Tibial nerve (tissue), 4 donors: Measurements from ENCODE around the gene FANCG. TPM values are rescaled to one million over a fixed set of nuclear protein-coding genes. Genes with fewer than 3 reads are reported as not detected.

ENCODE experiments used
- DNase-seq, 2 donors: peaks; one replicate each; pipeline ENCODE4 v3.0.0-alpha.2; 2019; ENCODE audit warnings: low spot score in 2 of 2
- H3K27ac ChIP-seq, 4 donors: fragments of 200-600 bp; sonication (generic) in 3 of 4; one replicate each; pipeline ENCODE4 v1.5.1; 2017 to 2019; ENCODE audit warnings: mild to moderate bottlenecking in 1 of 4
- H3K27me3 ChIP-seq, 2 donors: fragments of 200-600 bp; sonication (generic) in 1 of 2; one replicate each; pipeline versions ENCODE4 v1.5.1 to v1.6.0; 2017 to 2019
- H3K36me3 ChIP-seq, 3 donors: fragments of 200-600 bp; sonication (generic); one replicate each; pipeline ENCODE4 v1.5.1; 2018 to 2019
- H3K4me1 ChIP-seq, 4 donors: fragments of 200-600 bp; sonication (generic) in 3 of 4; one replicate each; pipeline ENCODE4 v1.5.1; 2017 to 2019
- H3K4me3 ChIP-seq, 4 donors: fragments of 200-600 bp; sonication (generic) in 3 of 4; one replicate each; pipeline ENCODE4 v1.5.1; 2017 to 2019; ENCODE audit warnings: mild to moderate bottlenecking in 1 of 4, moderate library complexity in 1 of 4
- H3K9me3 ChIP-seq, 4 donors: fragments of 200-600 bp; sonication (generic) in 3 of 4; one replicate each; pipeline ENCODE4 v1.5.1; 2017 to 2019
- EP300 ChIP-seq, 2 donors: sonication (generic); formaldehyde crosslinking; IDR thresholded peaks; one replicate each; pipeline ENCODE4 v1.6.1; 2017; ENCODE audit warnings: antibody characterized with exemption in 2 of 2, mild to moderate bottlenecking in 1 of 2
- POLR2A ChIP-seq, 2 donors: fragments of 450-650 bp; IDR thresholded peaks; one replicate each; pipeline ENCODE4 v1.6.1; 2017; ENCODE audit warnings: antibody characterized with exemption in 2 of 2, mild to moderate bottlenecking in 2 of 2, moderate library complexity in 2 of 2
- WGBS, 2 donors: methylation state at CpG; one replicate each; pipeline ENCODE4 v1.1.5; 2018; 5-methylcytosine and 5-hydroxymethylcytosine counted together
- total RNA-seq, 4 donors: library from RNA; depleted of rRNA; stranded (reverse); fragments of >200 nt; gene quantifications; one replicate each; pipeline ENCODE4 v1.1.0, GENCODE V29; 2016
- TF ChIP-seq, protein P1 (sequence below), 5 experiments: fragments of 200-600 bp in 3 of 5; fragments of 450-650 bp in 2 of 5; sonication (generic) in 3 of 5; IDR thresholded peaks; one replicate each; pipeline ENCODE4 v1.5.1; 2016 to 2019; ENCODE audit warnings: antibody characterized with exemption in 5 of 5, mild to moderate bottlenecking in 3 of 5, moderate library complexity in 2 of 5

FANCG gene
- total RNA-seq, 4 donors from 2014 or later, result 14.4 to 30.8 (median 20.8) TPM

DNA sequence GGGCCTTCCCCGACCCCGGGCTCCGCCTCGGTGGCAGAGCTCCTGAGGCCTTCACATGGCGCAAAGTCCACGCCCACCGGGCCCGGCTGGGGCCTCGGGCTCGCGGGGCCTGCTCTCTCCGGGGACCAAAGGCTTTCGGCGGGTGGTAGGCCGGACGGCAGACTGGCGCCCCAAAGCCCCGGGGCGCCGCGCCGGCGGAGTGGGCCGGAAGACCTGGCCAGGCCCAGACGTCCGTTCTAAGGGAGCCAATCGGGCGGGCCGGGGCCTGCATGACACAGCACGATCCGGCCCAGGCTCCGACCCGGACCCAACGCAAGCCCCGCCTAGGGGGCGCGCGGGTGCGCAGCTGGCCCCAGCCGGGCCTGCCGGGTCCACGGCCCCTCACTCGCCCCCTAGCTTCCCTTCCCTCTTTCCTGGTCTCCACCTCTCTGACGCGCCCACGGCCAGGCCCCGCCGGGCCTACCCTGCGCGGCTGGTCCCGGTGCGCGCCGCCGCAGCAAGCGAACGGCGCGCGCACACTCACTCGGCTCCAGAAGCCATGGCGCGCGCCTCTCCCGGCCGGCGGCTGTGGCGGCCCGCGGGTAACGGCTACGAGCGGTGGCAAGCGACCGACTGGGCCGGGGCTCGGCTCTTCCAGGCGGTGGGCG lies 7.8 kb downstream of the FANCG start:
- Histone ChIP-seq H3K27me3 (no peaks in the 10 kb centered on the region), H3K4me3 (peak overlapping the region; percentile 72 to 99 (median 89)), H3K36me3 (peaks cover 0 to 43% (median under 1%) of the 10 kb centered on the region in 3 donors), H3K27ac (peak overlapping the region; percentile 97 to 100 (median 98)), H3K4me1 (peaks cover 0 to 47% (median 35%) of the 10 kb centered on the region in 4 donors), H3K9me3 (no peaks in the 10 kb centered on the region)
- peak; percentile 64 to 66 for DNase-seq
- WGBS, 2 donors, result 0% methylated on average over 30 to 63 of the region's 79 CpGs
- peak in 1 of 2 donors; percentile 11 for TF ChIP-seq POLR2A (IDR thresholded peaks at IDR 0.05)
- TF ChIP-seq, protein P1, sequence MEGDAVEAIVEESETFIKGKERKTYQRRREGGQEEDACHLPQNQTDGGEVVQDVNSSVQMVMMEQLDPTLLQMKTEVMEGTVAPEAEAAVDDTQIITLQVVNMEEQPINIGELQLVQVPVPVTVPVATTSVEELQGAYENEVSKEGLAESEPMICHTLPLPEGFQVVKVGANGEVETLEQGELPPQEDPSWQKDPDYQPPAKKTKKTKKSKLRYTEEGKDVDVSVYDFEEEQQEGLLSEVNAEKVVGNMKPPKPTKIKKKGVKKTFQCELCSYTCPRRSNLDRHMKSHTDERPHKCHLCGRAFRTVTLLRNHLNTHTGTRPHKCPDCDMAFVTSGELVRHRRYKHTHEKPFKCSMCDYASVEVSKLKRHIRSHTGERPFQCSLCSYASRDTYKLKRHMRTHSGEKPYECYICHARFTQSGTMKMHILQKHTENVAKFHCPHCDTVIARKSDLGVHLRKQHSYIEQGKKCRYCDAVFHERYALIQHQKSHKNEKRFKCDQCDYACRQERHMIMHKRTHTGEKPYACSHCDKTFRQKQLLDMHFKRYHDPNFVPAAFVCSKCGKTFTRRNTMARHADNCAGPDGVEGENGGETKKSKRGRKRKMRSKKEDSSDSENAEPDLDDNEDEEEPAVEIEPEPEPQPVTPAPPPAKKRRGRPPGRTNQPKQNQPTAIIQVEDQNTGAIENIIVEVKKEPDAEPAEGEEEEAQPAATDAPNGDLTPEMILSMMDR (IDR thresholded peaks at IDR 0.05), result peak in 4 of 5 experiments; percentile 26 to 52 (median 46)
- TF ChIP-seq EP300 (IDR thresholded peaks at IDR 0.05), result no peak

DNA sequence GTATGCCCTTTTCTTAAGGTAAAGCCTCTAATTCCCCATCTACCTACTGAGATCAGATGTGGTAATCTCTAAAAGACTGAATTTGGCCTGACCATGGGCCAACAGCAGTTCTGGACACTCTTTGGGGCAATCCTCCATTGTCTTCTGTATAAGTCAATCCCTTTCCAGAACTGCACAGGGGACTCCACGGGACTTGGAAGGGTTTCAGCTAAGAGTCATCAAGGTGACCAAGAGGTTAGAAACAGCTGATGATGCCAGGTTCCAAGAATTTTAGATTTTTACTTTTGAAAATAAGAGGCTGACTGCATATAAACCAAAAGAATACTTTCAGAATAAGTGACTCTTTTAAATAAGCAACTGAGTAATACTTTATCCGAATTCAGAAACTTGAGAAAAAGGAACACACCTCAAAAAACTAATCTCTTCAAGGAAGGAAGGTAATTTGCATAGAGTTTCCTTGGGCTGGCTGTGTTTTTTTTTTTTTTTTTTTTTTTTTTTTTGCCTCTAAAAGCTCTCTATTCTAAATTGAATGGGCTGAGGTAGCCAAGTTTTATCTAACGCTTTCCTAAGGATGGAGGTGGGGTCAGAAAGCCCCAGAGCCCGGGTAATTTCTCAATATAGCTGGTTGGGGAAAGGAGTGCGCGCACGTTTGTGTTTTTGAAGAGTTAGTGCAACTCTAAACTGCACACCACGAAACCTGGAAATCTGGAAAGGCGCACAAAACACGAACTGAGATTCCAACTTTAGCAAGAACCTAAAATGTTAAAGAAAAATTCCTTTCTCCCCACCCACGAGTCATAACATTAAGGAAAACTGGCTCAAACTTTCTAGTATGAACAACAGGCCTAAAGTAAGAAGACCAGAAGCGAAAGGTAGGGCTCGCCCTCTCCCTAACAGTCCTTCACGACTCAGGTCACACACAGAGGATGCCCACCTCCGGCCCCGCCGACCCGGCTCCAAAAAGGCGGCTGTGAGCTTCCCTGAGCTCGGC lies 8.6 kb downstream of the FANCG start:
- DNase-seq, result no peak
- H3K9me3 ChIP-seq, result no peaks in the 10 kb centered on the region
- WGBS, 2 donors, result 1 to 2% methylated on average over 20 of the region's 20 CpGs

GRCh38 chr9:35069020-35069419 lies 10.7 kb downstream of the FANCG start:
- no peak overlapping the region for H3K27ac ChIP-seq
- TF ChIP-seq, protein P1 (IDR thresholded peaks at IDR 0.05), result no peak
- TF ChIP-seq POLR2A (IDR thresholded peaks at IDR 0.05) (no peak), EP300 (IDR thresholded peaks at IDR 0.05) (no peak)
- H3K9me3 ChIP-seq, result no peaks in the 10 kb centered on the region
- H3K4me1 ChIP-seq, result peaks cover 0 to 47% (median 35%) of the 10 kb centered on the region in 4 donors
- DNase-seq, result no peak
- H3K4me3 ChIP-seq, result no peak overlapping the region
- H3K36me3 ChIP-seq, result peaks cover 0 to 45% (median 29%) of the 10 kb centered on the region in 3 donors
- 77 to 78% methylated on average over 4 of the region's 4 CpGs for WGBS, 2 donors
- H3K27me3 ChIP-seq, result no peaks in the 10 kb centered on the region

More for the DNA sequence above, 8.6 kb downstream of the FANCG start:
- TF ChIP-seq EP300 (IDR thresholded peaks at IDR 0.05), result no peak
- TF ChIP-seq, protein P1 (IDR thresholded peaks at IDR 0.05), result no peak
- no peak for TF ChIP-seq POLR2A (IDR thresholded peaks at IDR 0.05)
- Histone ChIP-seq H3K4me1 (peaks cover 0 to 47% (median 35%) of the 10 kb centered on the region in 4 donors), H3K36me3 (peaks cover 0 to 43% (median 8%) of the 10 kb centered on the region in 3 donors), H3K27ac (peak overlapping the region; percentile 97 to 100 (median 98)), H3K27me3 (no peaks in the 10 kb centered on the region), H3K4me3 (peak overlapping the region; percentile 72 to 99 (median 89))

- no peak for TF ChIP-seq EP300 (IDR thresholded peaks at IDR 0.05)
- TF ChIP-seq POLR2A (IDR thresholded peaks at IDR 0.05), result no peak
- TF ChIP-seq, protein P1 (IDR thresholded peaks at IDR 0.05), result no peak
- Histone ChIP-seq H3K27me3 (no peaks in the 10 kb centered on the region), H3K36me3 (peaks cover 2 to 61% (median 48%) of the 10 kb centered on the region in 3 donors), H3K9me3 (no peaks in the 10 kb centered on the region), H3K4me1 (peaks cover 0 to 40% (median 33%) of the 10 kb centered on the region in 4 donors), H3K27ac (no peak overlapping the region), H3K4me3 (no peak overlapping the region)
- DNase-seq, result no peak
- 76 to 86% methylated on average over 1 of the region's 1 CpG for WGBS, 2 donors
Observed at GRCh38 chr9:35067056-35067455, 12.7 kb downstream of the FANCG start.
